Loucy (cell line): ENCODE data around the gene FLRT2.

Source experiments
- H2AFZ ChIP-seq: fragments of 200-600 bp; sonication (generic); 2 replicates; pipeline ENCODE4 v1.6.0; 2016; ENCODE audit warnings: antibody characterized with exemption, mild to moderate bottlenecking, low read length, moderate library complexity
- H3F3A ChIP-seq: fragments of 200-600 bp; 2 replicates; pipeline ENCODE4 v1.6.0; 2016; ENCODE audit warnings: antibody characterized with exemption, low read depth, mild to moderate bottlenecking
- H3K27me3 ChIP-seq: fragments of 200-600 bp; sonication (generic); 2 replicates; pipeline ENCODE4 v1.6.1; 2014; ENCODE audit warnings: low read length, mild to moderate bottlenecking; ENCODE audit not compliant: insufficient read depth, poor library complexity, severe bottlenecking
- H3K36me3 ChIP-seq: fragments of 200-600 bp; sonication (generic); 2 replicates; pipeline ENCODE4 v1.6.1; 2016; ENCODE audit warnings: low read length; ENCODE audit not compliant: insufficient read depth
- H3K4me1 ChIP-seq: fragments of 200-600 bp; sonication (generic); 2 replicates; pipeline ENCODE4 v1.5.1; 2014; ENCODE audit warnings: low read length, mild to moderate bottlenecking; ENCODE audit not compliant: insufficient read depth, poor library complexity, severe bottlenecking
- H3K4me2 ChIP-seq: fragments of 200-600 bp; sonication (generic); 2 replicates; pipeline ENCODE4 v1.6.0; 2014; ENCODE audit warnings: antibody characterized with exemption, low read length, low read depth, mild to moderate bottlenecking; ENCODE audit not compliant: poor library complexity, severe bottlenecking
- H3K4me3 ChIP-seq: fragments of 200-600 bp; sonication (generic); 2 replicates; pipeline ENCODE4 v1.5.1; 2014; ENCODE audit warnings: low read length, mild to moderate bottlenecking, mixed read lengths; ENCODE audit not compliant: poor library complexity, severe bottlenecking
- H3K79me2 ChIP-seq: fragments of 200-600 bp; sonication (generic); 2 replicates; pipeline ENCODE4 v1.6.1; 2014; ENCODE audit warnings: low read length; ENCODE audit not compliant: insufficient read depth
- H3K9ac ChIP-seq: fragments of 200-600 bp; sonication (generic); 2 replicates; pipeline ENCODE4 v1.6.0; 2014; ENCODE audit warnings: mild to moderate bottlenecking, low read depth, low read length, moderate library complexity; ENCODE audit not compliant: poor library complexity, severe bottlenecking
- H3K9me2 ChIP-seq: fragments of 200-600 bp; sonication (generic); replicated peaks from 2 replicates; pipeline ENCODE4 v1.6.1; 2016; ENCODE audit warnings: low read depth, low read length, mixed read lengths
- H3K9me3 ChIP-seq: fragments of 200-600 bp; sonication (generic); 2 replicates; pipeline ENCODE4 v1.6.1; 2014; ENCODE audit warnings: mild to moderate bottlenecking, antibody characterized with exemption, low read length, low read depth; ENCODE audit not compliant: insufficient read depth
- H4K20me1 ChIP-seq: fragments of 200-600 bp; sonication (generic); 2 replicates; pipeline ENCODE4 v1.6.0; 2014; ENCODE audit warnings: antibody characterized with exemption, low read length, mild to moderate bottlenecking; ENCODE audit not compliant: insufficient read depth, poor library complexity, severe bottlenecking
- CTCF ChIP-seq: fragments of 200-600 bp; sonication (generic); conservative IDR thresholded peaks from 2 replicates; pipeline ENCODE4 v1.5.1; 2014; ENCODE audit warnings: mild to moderate bottlenecking, antibody characterized with exemption, low read length
- EZH2phosphoT487 ChIP-seq: fragments of 200-600 bp; IDR thresholded peaks from 2 replicates; pipeline ENCODE4 v1.6.1; 2018; ENCODE audit warnings: antibody characterized with exemption, mild to moderate bottlenecking, moderate library complexity, borderline replicate concordance

Gene FLRT2

GRCh38 chr14:85578357-85578756, 48.4 kb downstream of the FLRT2 start:
- no peaks in the 10 kb centered on the region for H3K9me3 ChIP-seq
- no peaks in the 10 kb centered on the region for H4K20me1 ChIP-seq
- no peak overlapping the region for H3K4me3 ChIP-seq
- no peak overlapping the region for H2AFZ ChIP-seq
- no peak overlapping the region for H3K4me2 ChIP-seq
- no peaks in the 10 kb centered on the region for H3K9me2 ChIP-seq
- H3K36me3 ChIP-seq = no peaks in the 10 kb centered on the region
- no peaks in the 10 kb centered on the region for H3F3A ChIP-seq
- TF ChIP-seq CTCF (no peak), EZH2phosphoT487 (no peak)
- H3K27me3 ChIP-seq = no peaks in the 10 kb centered on the region
- H3K4me1 ChIP-seq = no peaks in the 10 kb centered on the region
- no peak overlapping the region for H3K9ac ChIP-seq
- H3K79me2 ChIP-seq = no peaks in the 10 kb centered on the region

DNA sequence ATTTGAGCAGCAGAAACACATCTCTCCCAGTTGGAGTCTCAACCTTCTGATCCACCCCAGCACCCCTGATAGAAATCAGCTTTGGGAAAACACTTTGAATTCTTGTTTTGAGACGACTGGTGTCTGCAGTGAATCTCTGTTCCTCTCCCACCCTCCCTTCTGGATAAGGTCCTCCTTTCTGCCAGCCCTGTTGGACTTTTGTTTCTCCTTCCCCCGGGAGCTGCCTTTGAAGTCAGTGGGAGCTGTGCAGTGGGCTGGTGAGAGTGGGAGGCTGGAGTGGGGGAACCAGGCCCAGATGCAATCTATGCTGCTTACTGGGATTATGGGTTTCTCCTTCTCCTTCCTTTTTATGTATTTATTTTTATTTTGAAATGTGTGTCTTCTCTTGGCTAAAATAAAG, 49.0 kb downstream of the FLRT2 start:
- Histone ChIP-seq H3K4me2 (no peak overlapping the region), H4K20me1 (no peaks in the 10 kb centered on the region), H2AFZ (no peak overlapping the region), H3K4me1 (peaks cover under 1% of the 10 kb centered on the region), H3K9ac (no peak overlapping the region), H3K27me3 (no peaks in the 10 kb centered on the region), H3K36me3 (no peaks in the 10 kb centered on the region), H3K79me2 (no peaks in the 10 kb centered on the region), H3F3A (no peaks in the 10 kb centered on the region), H3K9me3 (no peaks in the 10 kb centered on the region), H3K4me3 (no peak overlapping the region), H3K9me2 (no peaks in the 10 kb centered on the region)
- TF ChIP-seq EZH2phosphoT487 (no peak), CTCF (no peak)

GRCh38 chr14:85579942-85580341, 50.0 kb downstream of the FLRT2 start:
- Histone ChIP-seq H3F3A (no peaks in the 10 kb centered on the region), H3K79me2 (no peaks in the 10 kb centered on the region), H3K9me3 (no peaks in the 10 kb centered on the region), H3K36me3 (no peaks in the 10 kb centered on the region), H3K27me3 (no peaks in the 10 kb centered on the region), H3K9ac (no peak overlapping the region), H3K4me1 (peaks cover 9% of the 10 kb centered on the region), H3K4me3 (no peak overlapping the region), H2AFZ (no peak overlapping the region), H3K9me2 (no peaks in the 10 kb centered on the region), H3K4me2 (no peak overlapping the region), H4K20me1 (no peaks in the 10 kb centered on the region)
- TF ChIP-seq EZH2phosphoT487 = no peak
- no peak for TF ChIP-seq CTCF
